Activated T-cell treated with anti-CD3 and anti-CD28 coated beads, Interleukin-2, amount 50 U/mL, for 48 hours (primary cell): ENCODE results near the gene SLC16A4.
A peak's percentile ranks its signal among the peaks of the same experiment; 100 is the strongest.
"Not testable (repeated sequence)": the region's sequence is repeated elsewhere in the genome, so short reads cannot be mapped to it uniquely, and the experiment has no call there.

Experiments
- DNase-seq, 2 experiments: peaks; one replicate each; pipeline ENCODE4 v3.0.0-alpha.2; 2020

The SLC16A4 gene

GRCh38 chr1:110390692-110391245 is at the start of gene SLC16A4:
Gene SLC16A4, minus strand, starts transcription at chr1:110391026. Its CDS starts 1,703 bp downstream, at chr1:110389323.
- DNase-seq: no peak

GRCh38 chr1:110439873-110440272 is 49.0 kb upstream of the SLC16A4 start:
- not testable (repeated sequence) for DNase-seq

- no peak for DNase-seq
Observed at GRCh38 chr1:110438893-110439292, 48.1 kb upstream of the SLC16A4 start.

- not testable (repeated sequence) for DNase-seq
Observed at GRCh38 chr1:110437645-110438299, 46.9 kb upstream of the SLC16A4 start.

GRCh38 chr1:110436635-110437034 is 45.8 kb upstream of the SLC16A4 start:
- no peak for DNase-seq

GRCh38 chr1:110434946-110435345 is 44.1 kb upstream of the SLC16A4 start:
- DNase-seq: no peak

- DNase-seq: no peak
Observed at GRCh38 chr1:110433803-110434202, 43.0 kb upstream of the SLC16A4 start.

DNA sequence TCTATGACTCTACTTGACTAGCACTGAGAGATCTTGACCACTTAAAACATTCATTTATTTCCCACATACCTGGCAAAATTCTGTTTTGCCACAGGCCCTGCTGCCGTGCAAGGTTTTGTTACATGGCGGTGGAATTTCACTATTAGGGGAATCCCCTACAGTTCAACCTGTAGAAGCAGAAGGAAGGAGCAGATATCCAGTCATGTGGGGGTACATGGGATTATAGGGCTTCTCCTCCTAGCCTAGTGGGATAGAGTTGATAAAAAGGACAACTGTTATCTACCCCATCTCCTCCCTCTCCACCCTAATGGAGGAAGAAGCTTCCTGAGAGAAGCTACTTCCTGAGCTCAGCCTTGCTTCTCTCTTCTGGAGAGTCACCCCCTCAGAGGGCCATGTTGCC is 42.4 kb upstream of the SLC16A4 start:
- DNase-seq: no peak

- no peak for DNase-seq
Observed at GRCh38 chr1:110430901-110431300, 40.1 kb upstream of the SLC16A4 start.

- no peak for DNase-seq
Observed at GRCh38 chr1:110430366-110430765, 39.5 kb upstream of the SLC16A4 start.

DNA sequence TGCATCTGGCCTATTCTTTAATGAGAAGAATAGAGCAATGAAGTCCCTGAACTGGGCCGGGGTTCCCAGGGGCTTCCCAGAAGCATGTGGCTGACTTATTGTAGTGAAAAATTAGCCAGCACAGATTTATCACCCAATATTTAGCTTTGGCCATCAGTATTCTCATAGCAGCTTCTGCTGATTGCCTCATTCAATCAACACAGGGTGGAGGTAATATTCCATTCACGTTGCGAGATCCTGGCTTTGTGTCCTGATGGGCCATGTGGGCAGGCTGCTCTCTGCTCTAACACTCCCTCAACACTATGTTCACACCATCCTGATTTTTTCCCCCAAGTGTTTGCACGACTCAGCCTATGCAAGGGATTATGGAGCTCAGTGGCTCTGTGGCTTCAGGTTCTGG is 38.1 kb upstream of the SLC16A4 start:
- DNase-seq: no peak

GRCh38 chr1:110426854-110427253 is 36.0 kb upstream of the SLC16A4 start:
- DNase-seq: no peak

GRCh38 chr1:110425612-110426152 is 34.9 kb upstream of the SLC16A4 start:
- DNase-seq: no peak

- DNase-seq: no peak
Observed at GRCh38 chr1:110424699-110425611, 34.1 kb upstream of the SLC16A4 start.

- DNase-seq: peak in 1 of 2 experiments; percentile 31
Observed at GRCh38 chr1:110420874-110421793, 30.3 kb upstream of the SLC16A4 start.

DNA sequence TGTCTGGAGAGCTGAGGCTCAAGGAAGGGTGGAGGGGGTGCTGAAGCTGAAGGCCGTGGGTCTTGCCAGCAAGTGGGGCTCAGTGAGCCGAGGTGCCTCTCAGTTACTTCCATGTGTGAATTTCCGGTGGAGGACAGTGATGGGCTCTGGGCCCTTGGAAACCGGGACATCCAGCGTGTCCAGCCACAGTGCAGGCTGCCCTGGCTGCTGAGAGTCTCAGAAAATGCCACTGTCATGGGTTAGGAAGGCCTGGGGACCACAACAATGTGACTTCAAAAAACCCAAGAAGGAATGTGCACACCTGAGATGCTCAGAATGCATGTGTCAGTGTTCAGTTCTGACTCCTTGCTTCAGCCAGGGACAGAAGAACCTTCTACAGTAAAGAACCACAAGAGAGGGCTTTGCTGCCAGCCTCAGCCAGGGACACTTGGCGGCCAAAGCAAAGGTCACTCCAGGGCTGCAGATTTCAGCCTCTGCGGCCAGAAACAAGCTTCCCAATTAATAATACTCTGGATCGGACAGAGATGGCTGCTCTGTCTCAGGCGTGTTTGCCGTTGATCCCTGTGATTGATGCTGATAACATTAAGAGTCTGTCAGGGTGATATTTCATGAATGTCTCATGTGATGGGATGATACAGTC is 29.3 kb upstream of the SLC16A4 start:
- DNase-seq: no peak

DNA sequence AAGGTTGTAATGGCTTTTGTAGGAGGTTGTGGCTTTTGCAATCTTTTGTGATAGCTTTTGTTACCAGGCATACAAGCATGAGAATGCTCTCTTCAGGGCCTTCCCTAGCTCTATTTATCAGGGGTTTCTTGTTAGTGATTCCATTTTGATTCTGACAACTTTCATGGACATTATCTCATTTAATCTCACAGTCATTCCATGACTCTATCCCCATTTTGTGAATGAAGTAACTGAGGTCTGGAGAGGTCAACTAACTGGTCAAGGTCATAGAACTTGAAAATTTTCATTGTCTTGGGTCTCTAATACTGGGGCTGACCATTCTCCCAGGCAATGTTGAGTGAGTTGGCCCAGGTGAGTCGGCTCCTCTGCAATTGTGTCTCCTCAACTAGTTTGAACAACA is 27.9 kb upstream of the SLC16A4 start:
- DNase-seq: no peak

- DNase-seq: not testable (repeated sequence)
Observed at GRCh38 chr1:110413045-110413444, 22.2 kb upstream of the SLC16A4 start.

- peak; percentile 73 to 78 for DNase-seq
Observed at GRCh38 chr1:110412576-110412975, 21.8 kb upstream of the SLC16A4 start.

DNA sequence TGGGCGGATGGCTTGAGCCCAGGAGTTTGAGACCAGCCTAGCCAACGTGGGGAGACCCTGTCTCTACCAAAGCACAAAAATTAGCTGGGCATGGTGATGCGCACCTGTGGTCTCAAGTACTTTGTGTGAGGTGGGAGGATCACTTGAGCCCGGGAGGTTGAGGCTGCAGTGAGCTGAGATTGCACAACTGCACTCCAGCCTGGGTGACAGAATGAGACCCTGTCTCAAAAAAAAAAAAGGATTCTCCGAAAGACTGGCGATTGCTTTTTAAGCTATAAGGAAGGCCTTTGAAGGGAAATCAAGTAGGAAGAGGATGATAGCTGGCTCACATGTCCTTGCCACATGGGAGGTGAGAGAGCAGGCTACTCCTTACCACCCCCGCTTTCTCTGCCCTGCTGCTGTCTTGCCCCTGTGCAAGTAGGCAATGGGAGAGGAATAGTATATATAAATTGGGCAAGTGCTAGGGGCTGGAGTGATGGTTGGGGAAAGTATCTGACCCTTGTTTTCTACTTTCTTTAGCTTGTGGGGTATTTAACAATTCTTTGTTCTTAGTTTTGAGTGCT is 20.4 kb upstream of the SLC16A4 start:
- no peak for DNase-seq

- DNase-seq: no peak
Observed at GRCh38 chr1:110409316-110409715, 18.5 kb upstream of the SLC16A4 start.
